ENCODE data around the gene ZNF532. TPM values are rescaled to one million over a fixed set of nuclear protein-coding genes. Genes with fewer than 3 reads are reported as not detected.

Gene ZNF532
- polyA plus RNA-seq, 1 experiment = 75.3 TPM

DNA sequence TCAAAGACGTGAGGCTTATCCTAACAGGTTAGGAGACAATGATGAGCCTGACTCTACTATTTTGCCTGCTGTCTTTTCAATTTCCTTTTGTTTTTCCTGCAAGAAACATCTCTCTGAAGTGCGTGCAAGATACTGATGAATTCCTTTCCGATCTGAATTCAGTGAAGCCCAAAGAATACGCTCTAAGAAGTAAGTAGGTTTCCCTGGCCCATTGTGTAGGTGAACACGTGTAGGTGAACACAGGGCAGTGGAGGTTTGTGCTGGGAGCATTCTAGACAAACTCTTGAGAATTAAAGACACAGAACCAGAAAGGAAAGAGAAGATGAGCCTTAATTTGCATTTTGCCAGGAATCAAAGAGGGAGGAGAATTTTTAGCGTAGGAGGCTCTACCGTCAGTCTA is 132.0 kb downstream of the ZNF532 start:
- Histone ChIP-seq H3K36me3 (ENCODE audit: control insufficient read depth, insufficient read depth, low read length) (no peaks in the 10 kb centered on the region), H3K4me3 (ENCODE audit: low read depth, low read length) (no peak overlapping the region), H3K27me3 (ENCODE audit: control insufficient read depth, insufficient read depth, low read length) (no peaks in the 10 kb centered on the region)
- TF ChIP-seq, protein P1, sequence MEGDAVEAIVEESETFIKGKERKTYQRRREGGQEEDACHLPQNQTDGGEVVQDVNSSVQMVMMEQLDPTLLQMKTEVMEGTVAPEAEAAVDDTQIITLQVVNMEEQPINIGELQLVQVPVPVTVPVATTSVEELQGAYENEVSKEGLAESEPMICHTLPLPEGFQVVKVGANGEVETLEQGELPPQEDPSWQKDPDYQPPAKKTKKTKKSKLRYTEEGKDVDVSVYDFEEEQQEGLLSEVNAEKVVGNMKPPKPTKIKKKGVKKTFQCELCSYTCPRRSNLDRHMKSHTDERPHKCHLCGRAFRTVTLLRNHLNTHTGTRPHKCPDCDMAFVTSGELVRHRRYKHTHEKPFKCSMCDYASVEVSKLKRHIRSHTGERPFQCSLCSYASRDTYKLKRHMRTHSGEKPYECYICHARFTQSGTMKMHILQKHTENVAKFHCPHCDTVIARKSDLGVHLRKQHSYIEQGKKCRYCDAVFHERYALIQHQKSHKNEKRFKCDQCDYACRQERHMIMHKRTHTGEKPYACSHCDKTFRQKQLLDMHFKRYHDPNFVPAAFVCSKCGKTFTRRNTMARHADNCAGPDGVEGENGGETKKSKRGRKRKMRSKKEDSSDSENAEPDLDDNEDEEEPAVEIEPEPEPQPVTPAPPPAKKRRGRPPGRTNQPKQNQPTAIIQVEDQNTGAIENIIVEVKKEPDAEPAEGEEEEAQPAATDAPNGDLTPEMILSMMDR (IDR thresholded peaks at IDR 0.05; ENCODE audit: insufficient read depth, low read depth, low read length) = no peak
- ChIA-PET CTCF (no interaction called here), POLR2A (no interaction called here)
- no peak for DNase-seq (ENCODE audit: low read depth)

DNA sequence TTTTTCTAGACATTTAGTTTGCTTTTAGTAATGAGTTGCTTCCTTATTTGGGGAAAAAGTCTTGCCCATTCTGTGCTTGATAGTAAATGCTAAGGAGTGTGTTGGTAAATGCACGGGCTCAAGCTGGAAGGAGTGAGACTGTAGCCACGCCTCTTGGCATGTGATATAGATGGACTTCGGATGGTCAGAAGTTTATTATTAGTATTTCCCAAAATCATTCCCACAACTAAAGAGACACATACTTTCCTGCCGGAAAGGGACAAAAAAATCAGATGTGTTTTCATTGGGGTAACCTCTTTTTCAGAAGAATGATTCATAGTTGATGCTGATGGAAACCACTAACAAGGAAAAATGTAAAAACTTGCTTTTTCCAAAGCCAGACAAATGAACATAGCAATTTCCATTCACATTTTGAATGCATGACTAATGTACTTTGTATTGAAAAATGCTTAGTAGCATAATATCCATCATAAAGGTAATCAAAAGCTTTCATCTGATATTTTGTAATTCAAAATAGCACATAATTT is 133.2 kb downstream of the ZNF532 start:
- H3K36me3 ChIP-seq (ENCODE audit: control insufficient read depth, insufficient read depth, low read length) = no peaks in the 10 kb centered on the region
- ChIA-PET POLR2A (interaction anchor here (1.1 kb wide), 1 partner anchor 133 kb away, joined by 4 read pairs; the partner anchor contains the start of gene ZNF532), CTCF (no interaction called here)
- no peaks in the 10 kb centered on the region for H3K27me3 ChIP-seq (ENCODE audit: control insufficient read depth, insufficient read depth, low read length)
- DNase-seq (ENCODE audit: low read depth) = peak; percentile 98
- TF ChIP-seq, protein P1 (IDR thresholded peaks at IDR 0.05; ENCODE audit: insufficient read depth, low read depth, low read length) = 0 out of 2 replicates have a peak, but pooled peaks have one; percentile 2
- H3K4me3 ChIP-seq (ENCODE audit: low read depth, low read length) = no peak overlapping the region

DNA sequence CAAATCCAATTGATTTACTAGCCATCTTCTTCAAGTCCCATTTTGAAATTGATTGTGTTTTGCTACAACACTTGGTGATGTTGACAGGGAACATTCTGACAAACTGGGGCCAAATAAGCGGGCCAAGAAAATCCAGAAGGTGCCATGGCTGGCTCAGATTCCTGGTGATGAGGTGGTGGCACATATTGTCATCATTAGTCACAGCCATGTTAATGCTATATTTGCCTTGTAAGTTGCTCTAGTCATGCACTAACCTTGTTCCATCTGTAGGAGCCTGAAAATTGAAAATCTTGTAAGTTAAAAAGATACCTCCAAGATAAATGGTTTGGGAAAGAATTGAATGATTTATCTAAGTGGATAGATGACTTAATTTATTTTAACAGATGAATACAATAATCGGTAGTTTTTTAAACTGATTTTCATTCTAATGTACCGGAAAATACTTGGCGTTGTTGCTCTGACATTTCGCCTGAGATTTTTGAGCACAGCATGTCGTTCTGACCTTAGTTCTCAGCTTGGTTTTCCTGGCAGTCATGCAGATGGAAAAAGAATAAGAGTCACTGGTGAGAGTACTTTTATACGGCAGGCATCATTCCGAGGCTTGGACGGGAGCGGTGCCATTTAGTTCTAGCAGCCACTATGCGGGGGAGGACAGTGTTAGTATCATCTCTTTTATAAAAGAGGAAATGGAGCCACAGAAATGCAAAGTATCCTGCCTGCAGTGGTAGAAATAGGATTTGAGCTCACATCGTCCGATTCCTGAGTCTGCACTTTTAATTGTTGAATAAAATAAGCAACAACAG is 133.9 kb downstream of the ZNF532 start:
- H3K36me3 ChIP-seq (ENCODE audit: control insufficient read depth, insufficient read depth, low read length) = no peaks in the 10 kb centered on the region
- CTCF ChIA-PET = interaction anchor here (0.8 to 1.3 kb wide), 2 partner anchors 41 to 218 kb away, joined by 4 to 5 read pairs; no protein-coding TSS in a partner anchor
- POLR2A ChIA-PET = interaction anchor here (0.6 to 1.1 kb wide), 6 partner anchors 35 to 134 kb away, joined by 3 to 10 read pairs (median 3); partner anchors contain the start of gene ZNF532
- peak; percentile 73 for DNase-seq (ENCODE audit: low read depth)
- no peak overlapping the region for H3K4me3 ChIP-seq (ENCODE audit: low read depth, low read length)
- no peaks in the 10 kb centered on the region for H3K27me3 ChIP-seq (ENCODE audit: control insufficient read depth, insufficient read depth, low read length)
- TF ChIP-seq, protein P1 (IDR thresholded peaks at IDR 0.05; ENCODE audit: insufficient read depth, low read depth, low read length) = no peak

DNA sequence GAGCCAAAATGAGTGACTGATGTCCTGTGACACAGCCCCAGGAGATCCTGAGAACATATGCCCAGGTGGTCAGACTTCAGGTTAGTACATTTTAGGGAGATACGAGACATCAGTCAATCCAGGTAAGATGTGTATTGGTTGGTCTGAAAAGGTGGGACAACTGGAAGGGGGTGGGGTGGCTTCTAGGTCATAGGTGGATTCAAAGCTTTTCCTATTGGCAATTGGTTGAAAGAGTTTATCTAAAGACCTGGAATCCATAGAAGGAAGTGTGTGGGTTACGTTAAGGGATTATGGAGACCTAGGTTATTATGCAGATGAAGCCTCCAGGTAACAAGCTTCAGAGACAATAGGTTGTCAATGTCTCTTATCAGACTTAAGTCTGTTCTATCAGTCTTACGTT is 136.5 kb downstream of the ZNF532 start:
- Histone ChIP-seq H3K27me3 (ENCODE audit: control insufficient read depth, insufficient read depth, low read length) (no peaks in the 10 kb centered on the region), H3K4me3 (ENCODE audit: low read depth, low read length) (no peak overlapping the region), H3K36me3 (ENCODE audit: control insufficient read depth, insufficient read depth, low read length) (no peaks in the 10 kb centered on the region)
- no peak for DNase-seq (ENCODE audit: low read depth)
- ChIA-PET CTCF (no interaction called here), POLR2A (no interaction called here)
- TF ChIP-seq, protein P1 (IDR thresholded peaks at IDR 0.05; ENCODE audit: insufficient read depth, low read depth, low read length) = no peak

DNA sequence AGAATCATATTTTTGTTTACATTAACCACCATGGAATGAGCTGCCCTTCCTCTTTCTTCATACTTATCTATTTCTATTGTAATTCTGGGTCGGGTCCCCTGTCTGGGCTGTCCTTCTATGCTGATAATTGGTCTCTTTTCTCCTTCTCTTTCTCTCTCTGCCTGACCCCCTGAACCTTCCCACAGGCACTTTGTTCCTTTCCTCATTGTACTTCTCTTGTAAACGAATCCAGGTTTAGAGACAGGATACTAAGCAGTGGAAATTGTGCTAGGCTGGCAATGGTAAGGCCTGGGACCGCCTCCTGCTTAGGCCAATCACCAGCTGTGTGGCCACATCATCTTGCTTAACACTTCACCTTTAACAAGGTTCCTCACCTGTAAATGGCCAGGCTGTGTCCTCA is 137.0 kb downstream of the ZNF532 start:
- POLR2A ChIA-PET = no interaction called here
- Histone ChIP-seq H3K4me3 (ENCODE audit: low read depth, low read length) (no peak overlapping the region), H3K27me3 (ENCODE audit: control insufficient read depth, insufficient read depth, low read length) (no peaks in the 10 kb centered on the region), H3K36me3 (ENCODE audit: control insufficient read depth, insufficient read depth, low read length) (no peaks in the 10 kb centered on the region)
- no peak for DNase-seq (ENCODE audit: low read depth)
- TF ChIP-seq, protein P1 (IDR thresholded peaks at IDR 0.05; ENCODE audit: insufficient read depth, low read depth, low read length) = no peak
- CTCF ChIA-PET = no interaction called here
